COR-L47 (cell line): Measurements from ENCODE around the gene CHD6.

Experiments used
- DNase-seq: peaks from one replicate; lab custom pipeline; 2025; lab: John Stamatoyannopoulos, UW

The CHD6 gene

GRCh38 chr20:41621421-41621820 lies 3.2 kb upstream of the CHD6 start:
- no peak for DNase-seq

GRCh38 chr20:41619360-41620100 lies 1.4 kb upstream of the CHD6 start:
- peak; percentile 26 for DNase-seq

- peak; percentile 63 for DNase-seq
These were observed 682 bp upstream of the CHD6 start for GRCh38 chr20:41618807-41619311.

- DNase-seq = peak; percentile 14
These were observed 897 bp downstream of the CHD6 start for GRCh38 chr20:41617059-41617901.

- no peak for DNase-seq
These were observed 1.9 kb downstream of the CHD6 start for GRCh38 chr20:41616228-41616627.

- no peak for DNase-seq
These were observed 2.5 kb downstream of the CHD6 start for GRCh38 chr20:41615676-41616075.

- no peak for DNase-seq
These were observed 3.1 kb downstream of the CHD6 start for GRCh38 chr20:41615110-41615509.

- DNase-seq = no peak
These were observed 4.9 kb downstream of the CHD6 start for GRCh38 chr20:41613321-41613720.

GRCh38 chr20:41609474-41609873 lies 8.7 kb downstream of the CHD6 start:
- no peak for DNase-seq

GRCh38 chr20:41608606-41609005 lies 9.6 kb downstream of the CHD6 start:
- DNase-seq = no peak

GRCh38 chr20:41607791-41608190 lies 10.4 kb downstream of the CHD6 start:
- DNase-seq = no peak

- DNase-seq = no peak
These were observed 14.2 kb downstream of the CHD6 start for GRCh38 chr20:41604002-41604401.

GRCh38 chr20:41601742-41602141 lies 16.4 kb downstream of the CHD6 start:
- no peak for DNase-seq

- DNase-seq = no peak
These were observed 17.1 kb downstream of the CHD6 start for GRCh38 chr20:41600926-41601631.

GRCh38 chr20:41599699-41600104 lies 18.5 kb downstream of the CHD6 start:
- no peak for DNase-seq

- DNase-seq = no peak
These were observed 19.5 kb downstream of the CHD6 start for GRCh38 chr20:41598719-41599118.

- no peak for DNase-seq
These were observed 23.5 kb downstream of the CHD6 start for GRCh38 chr20:41594514-41595322.

- no peak for DNase-seq
These were observed 25.5 kb downstream of the CHD6 start for GRCh38 chr20:41592516-41593216.

- DNase-seq = no peak
These were observed 30.2 kb downstream of the CHD6 start for GRCh38 chr20:41587956-41588355.

GRCh38 chr20:41587523-41587922 lies 30.7 kb downstream of the CHD6 start:
- DNase-seq = no peak

GRCh38 chr20:41586772-41587171 lies 31.4 kb downstream of the CHD6 start:
- DNase-seq = no peak
